Stimulated activated CD4-positive, alpha-beta T cell treated with anti-CD3 and anti-CD28 coated beads, Interleukin-2, amount 100 ng/mL, for 4 hours (primary cell): ENCODE results near the gene TOLLIP.
"Not testable (repeated sequence)": the region's sequence is repeated elsewhere in the genome, so short reads cannot be mapped to it uniquely, and the experiment has no call there.

Experiments used
- DNase-seq: peaks from one replicate; pipeline ENCODE4 v3.0.0-alpha.2; 2020; ENCODE audit warnings: low read depth

The TOLLIP gene

GRCh38 chr11:1244557-1244956 is 64.9 kb downstream of the TOLLIP start:
- DNase-seq, result not testable (repeated sequence)

GRCh38 chr11:1243521-1243920 is 65.9 kb downstream of the TOLLIP start:
- DNase-seq, result not testable (repeated sequence)

- DNase-seq, result not testable (repeated sequence)
These were observed 66.7 kb downstream of the TOLLIP start for GRCh38 chr11:1242751-1243150.

- DNase-seq, result no peak
These were observed 67.1 kb downstream of the TOLLIP start for GRCh38 chr11:1242289-1242688.

- no peak for DNase-seq
These were observed 67.7 kb downstream of the TOLLIP start for GRCh38 chr11:1241706-1242105.

- DNase-seq, result no peak
These were observed 68.7 kb downstream of the TOLLIP start for GRCh38 chr11:1240771-1241170.

- no peak for DNase-seq
These were observed 69.7 kb downstream of the TOLLIP start for GRCh38 chr11:1239596-1240205.

GRCh38 chr11:1238767-1239595 is 70.5 kb downstream of the TOLLIP start:
- DNase-seq, result no peak

- no peak for DNase-seq
These were observed 71.6 kb downstream of the TOLLIP start for GRCh38 chr11:1237851-1238250.

- DNase-seq, result no peak
These were observed 72.3 kb downstream of the TOLLIP start for GRCh38 chr11:1237128-1237580.

- DNase-seq, result no peak
These were observed 72.9 kb downstream of the TOLLIP start for GRCh38 chr11:1236316-1237127.

GRCh38 chr11:1235901-1236315 is 73.5 kb downstream of the TOLLIP start:
- DNase-seq, result no peak

GRCh38 chr11:1235306-1235900 is 74.0 kb downstream of the TOLLIP start:
- no peak for DNase-seq

- DNase-seq, result no peak
These were observed 74.6 kb downstream of the TOLLIP start for GRCh38 chr11:1234771-1235305.

- DNase-seq, result no peak
These were observed 75.2 kb downstream of the TOLLIP start for GRCh38 chr11:1234054-1234720.

GRCh38 chr11:1233351-1234053 is 75.9 kb downstream of the TOLLIP start:
- DNase-seq, result no peak

GRCh38 chr11:1232883-1233321 is 76.5 kb downstream of the TOLLIP start:
- no peak for DNase-seq

GRCh38 chr11:1232021-1232882 is 77.2 kb downstream of the TOLLIP start:
- DNase-seq, result no peak

GRCh38 chr11:1231396-1232020 is 77.9 kb downstream of the TOLLIP start:
- DNase-seq, result no peak
